AML-193 (cell line): Measurements from ENCODE around the gene ERC2.

Source experiments
- DNase-seq, 2 experiments: peaks; one replicate each; lab custom pipeline; 2025; lab: John Stamatoyannopoulos, UW

ERC2 gene

GRCh38 chr3:55824406-55824805 lies 643.9 kb downstream of the ERC2 start:
- DNase-seq, result no peak

GRCh38 chr3:55823829-55824228 lies 644.4 kb downstream of the ERC2 start:
- DNase-seq, result no peak

DNA sequence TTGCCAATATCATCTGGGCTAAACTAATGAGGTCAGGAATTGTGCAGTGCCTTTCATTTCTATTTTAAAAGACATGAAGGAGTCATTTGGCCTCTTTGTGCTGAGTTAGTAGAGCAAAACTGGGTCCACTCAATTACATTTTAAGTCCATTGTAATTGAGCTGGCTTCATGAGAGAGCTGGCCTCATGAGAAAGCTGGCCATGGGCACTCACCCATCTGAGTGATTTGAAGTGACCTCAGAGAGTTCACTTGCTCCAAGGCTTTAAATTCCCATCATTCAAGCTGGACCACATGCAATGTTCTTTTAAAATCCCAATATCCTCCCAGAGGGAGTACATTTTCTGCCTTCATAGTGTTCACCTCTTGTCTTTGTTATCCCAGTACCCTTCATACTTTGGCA lies 645.3 kb downstream of the ERC2 start:
- no peak for DNase-seq

DNA sequence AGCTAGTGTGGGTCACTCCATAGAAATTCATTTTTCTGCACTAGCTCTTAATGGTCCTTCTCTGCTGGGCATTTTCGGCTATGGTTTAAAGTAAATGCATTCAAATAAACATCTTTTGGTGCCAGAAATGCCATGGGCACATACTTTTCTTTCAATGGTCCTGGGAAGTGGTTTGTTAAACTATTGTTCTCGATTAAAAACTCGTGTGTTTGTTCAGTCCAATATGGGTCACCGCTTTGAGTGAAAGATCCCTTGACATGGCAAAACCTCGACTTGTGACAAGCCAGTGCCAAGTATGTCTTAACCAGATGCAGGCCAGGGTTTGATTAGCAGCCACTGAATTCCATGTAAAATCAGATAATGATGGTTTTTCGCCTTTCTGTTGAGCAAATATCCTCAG lies 649.3 kb downstream of the ERC2 start:
- DNase-seq, result no peak

GRCh38 chr3:55818485-55818884 lies 649.8 kb downstream of the ERC2 start:
- no peak for DNase-seq

- no peak for DNase-seq
These were observed 651.3 kb downstream of the ERC2 start for GRCh38 chr3:55816794-55817576.

GRCh38 chr3:55815262-55815661 lies 653.0 kb downstream of the ERC2 start:
- no peak for DNase-seq

DNA sequence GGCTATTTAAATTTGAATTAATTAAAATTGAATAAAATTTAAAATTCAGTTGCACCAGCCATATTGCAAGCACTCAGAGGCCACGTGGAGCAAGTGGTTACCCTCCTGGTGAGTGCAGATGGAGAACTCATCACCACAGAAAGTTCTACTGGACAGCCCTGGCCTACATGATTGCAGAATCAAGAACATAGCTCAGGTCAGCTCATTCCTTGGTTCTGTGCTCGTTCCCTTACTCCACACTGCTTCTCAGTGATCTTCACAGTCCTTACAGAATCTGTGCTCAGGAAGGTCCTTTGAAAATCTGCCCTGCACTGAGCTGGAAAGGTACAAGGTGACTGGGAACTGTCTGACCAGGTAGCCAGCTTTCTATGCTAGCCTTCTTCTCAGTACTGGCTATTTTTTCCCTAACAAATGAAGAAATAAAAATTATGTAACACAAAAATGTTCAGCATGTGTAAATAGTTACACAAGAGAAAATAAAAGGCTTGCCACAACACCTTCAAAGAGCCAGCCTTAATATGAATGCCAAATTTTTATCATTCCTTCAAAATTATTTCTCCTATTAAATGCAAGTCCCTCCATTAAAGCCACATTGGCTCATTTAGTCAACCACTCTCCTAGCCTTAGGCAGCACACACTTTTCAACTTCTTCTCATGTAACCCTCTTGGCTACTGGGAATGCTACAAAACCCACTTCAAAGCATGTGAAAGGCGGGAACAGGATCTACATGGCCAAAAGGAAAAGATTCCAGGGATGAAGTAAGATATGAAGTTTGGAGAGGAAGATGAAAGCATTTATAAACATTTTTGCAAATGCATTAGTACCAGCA lies 654.8 kb downstream of the ERC2 start:
- DNase-seq, result no peak

- DNase-seq, result no peak
These were observed 655.8 kb downstream of the ERC2 start for GRCh38 chr3:55812394-55813013.

GRCh38 chr3:55807210-55807609 lies 661.1 kb downstream of the ERC2 start:
- DNase-seq, result no peak

DNA sequence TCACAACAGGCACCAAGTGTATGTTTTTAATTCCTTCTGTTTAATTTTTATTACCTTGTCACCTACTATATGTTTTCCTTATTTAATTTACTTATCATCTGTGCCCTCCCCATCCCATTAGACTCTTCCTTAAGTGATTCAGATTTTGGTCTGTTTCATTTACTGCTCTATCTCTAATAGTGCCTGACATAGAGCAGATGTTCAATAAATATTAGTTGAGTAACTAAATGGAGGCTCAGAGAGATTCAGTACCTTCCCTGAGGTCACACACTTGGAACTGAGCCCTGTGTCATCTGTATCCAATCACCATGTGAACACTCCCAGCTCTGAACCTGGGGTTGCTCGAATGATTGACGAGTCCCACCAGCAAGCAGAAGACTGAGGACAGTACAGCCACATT lies 663.1 kb downstream of the ERC2 start:
- no peak for DNase-seq

- DNase-seq, result no peak
These were observed 663.8 kb downstream of the ERC2 start for GRCh38 chr3:55804170-55805095.

DNA sequence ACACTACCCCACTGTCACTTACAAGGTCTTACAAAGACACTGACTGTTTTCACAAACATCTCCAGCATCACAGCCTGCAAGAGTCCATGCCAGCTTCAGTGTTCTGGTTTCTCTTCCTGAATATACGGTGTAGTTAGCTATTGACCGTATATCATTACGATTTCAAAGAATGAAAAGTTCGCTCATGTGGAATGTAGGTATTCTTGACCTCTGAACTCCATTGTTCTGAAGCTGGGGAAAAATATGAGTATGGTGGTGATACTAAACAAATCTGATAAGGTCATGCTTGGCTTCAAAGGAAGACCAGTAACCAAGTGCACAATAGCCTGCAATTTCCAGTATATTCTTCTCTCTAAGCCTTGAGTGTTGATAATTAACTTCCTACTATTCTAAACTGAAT lies 665.5 kb downstream of the ERC2 start:
- no peak for DNase-seq

DNA sequence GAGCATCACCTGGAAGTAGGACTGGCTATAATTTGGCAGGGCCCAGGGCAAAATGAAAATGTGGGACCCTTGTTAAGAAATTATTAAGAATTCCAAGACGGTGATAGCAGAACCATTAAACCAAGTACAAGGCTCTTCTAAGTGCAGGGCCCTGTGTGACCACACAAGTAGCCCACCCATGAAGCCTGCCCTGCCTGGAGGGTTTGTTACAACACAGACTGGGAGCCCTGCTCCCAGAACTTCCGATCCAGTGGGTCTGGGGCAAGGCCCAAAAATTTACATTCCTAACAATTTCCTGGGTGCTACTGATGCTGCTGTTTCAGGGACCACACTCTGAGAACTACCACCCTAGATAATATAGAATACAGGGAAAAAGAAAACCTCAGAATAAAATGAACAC lies 666.6 kb downstream of the ERC2 start:
- DNase-seq, result no peak

- no peak for DNase-seq
These were observed 667.2 kb downstream of the ERC2 start for GRCh38 chr3:55801068-55801467.

DNA sequence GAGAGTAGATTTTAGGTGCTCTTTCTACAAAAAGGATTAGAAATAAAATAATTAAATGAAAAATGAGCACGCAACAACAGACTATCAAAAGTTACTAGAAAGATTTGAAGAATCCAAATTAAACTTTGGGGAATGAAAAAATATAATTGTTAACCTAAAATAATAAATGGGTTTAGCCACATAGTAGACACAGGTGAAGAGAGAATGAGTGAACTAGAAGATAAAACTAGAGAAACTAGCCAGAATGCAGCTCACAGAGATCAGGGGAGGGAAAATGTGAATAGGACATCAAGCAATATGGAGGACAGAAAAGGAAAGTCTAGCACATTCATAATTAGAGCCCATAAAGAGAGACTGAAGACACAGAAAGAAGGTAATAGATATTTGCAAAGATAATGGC lies 670.5 kb downstream of the ERC2 start:
- no peak for DNase-seq

GRCh38 chr3:55797084-55797483 lies 671.2 kb downstream of the ERC2 start:
- no peak for DNase-seq

- no peak for DNase-seq
These were observed 671.7 kb downstream of the ERC2 start for GRCh38 chr3:55796533-55796932.

GRCh38 chr3:55795746-55796145 lies 672.5 kb downstream of the ERC2 start:
- DNase-seq, result no peak

- DNase-seq, result no peak
These were observed 673.0 kb downstream of the ERC2 start for GRCh38 chr3:55795296-55795695.

- DNase-seq, result no peak
These were observed 675.5 kb downstream of the ERC2 start for GRCh38 chr3:55792742-55793141.

DNA sequence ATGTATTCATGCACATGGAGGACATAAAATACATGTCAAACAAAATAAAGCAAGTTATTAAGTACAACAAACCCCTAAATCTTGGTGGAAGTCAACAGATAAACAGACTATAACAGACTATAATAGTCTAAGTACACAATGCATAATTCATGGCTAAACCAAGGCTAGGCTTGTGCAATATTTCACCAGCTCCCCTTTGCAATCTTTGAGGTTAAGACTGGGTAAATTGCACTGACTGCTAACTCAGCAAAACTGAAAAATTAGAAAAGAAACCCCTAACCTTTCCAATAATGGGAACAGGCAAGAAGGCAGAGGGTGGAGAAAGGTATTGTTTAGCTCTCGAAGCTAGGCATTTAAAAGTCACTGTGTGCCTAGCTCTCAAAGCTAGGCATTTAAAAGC lies 676.3 kb downstream of the ERC2 start:
- DNase-seq, result no peak
